GM18505 (cell line): ENCODE data around the gene LRRC75A.

Experiments used
- ATAC-seq: cut with Tn5 transposase; IDR thresholded peaks from one replicate; pipeline ENCODE4 v1.9.1; 2021; ENCODE audit not compliant: unreplicated experiment
- POLR2A ChIP-seq: IDR thresholded peaks from 4 replicates; pipeline ENCODE4 v1.6.1; 2011; ENCODE audit warnings: borderline replicate concordance; ENCODE audit not compliant: insufficient read depth, insufficient read length; ENCODE audit errors: extremely low read depth

Gene LRRC75A

DNA sequence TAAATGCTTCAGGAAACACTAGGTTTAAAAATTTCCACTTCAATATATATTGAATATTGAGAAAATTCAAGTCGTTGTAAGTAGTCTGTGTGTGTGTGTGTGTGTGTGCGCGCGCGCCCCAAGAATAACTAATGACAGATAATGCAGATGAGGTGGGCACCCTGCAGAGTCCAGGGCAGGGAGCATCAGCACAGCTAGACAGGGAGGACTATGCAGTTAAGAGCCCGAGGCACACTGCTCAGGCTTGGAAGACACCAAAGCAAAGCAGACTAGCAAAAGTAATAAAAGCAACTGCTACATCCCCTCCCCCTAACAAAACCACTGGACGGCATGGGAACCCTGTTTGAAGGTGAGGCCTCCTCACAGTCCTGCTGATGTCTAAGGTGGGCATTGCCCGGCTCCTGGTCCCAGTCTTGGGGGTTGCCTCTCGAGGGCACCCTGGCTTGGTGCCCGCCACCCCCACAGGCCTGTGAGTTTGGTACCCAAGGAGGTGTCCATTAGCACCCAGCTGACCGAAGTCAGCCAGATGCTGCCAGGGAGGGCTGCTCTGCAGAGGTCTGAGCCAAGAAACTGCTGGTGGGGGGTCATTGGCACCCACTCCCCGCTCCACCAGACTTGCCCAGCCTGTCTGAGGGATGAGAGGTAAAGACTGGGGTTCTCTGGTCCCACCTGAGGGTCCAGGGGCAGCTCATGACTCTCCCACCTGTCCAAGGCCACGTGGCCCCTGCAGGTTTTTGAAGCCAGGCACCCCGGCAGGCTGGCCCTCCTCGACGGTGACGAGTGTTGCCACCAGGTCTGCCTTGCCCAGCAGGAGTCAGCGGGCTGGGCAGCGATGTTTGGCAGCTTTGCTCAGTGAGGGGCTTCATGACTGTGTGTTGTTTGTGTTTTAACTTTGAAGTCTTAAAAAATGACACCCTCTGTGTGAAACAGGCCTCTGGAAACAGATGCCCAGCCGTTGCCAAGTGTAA, 18.7 kb downstream of the LRRC75A start:
- ATAC-seq, result no peak
- TF ChIP-seq POLR2A, result no peak

DNA sequence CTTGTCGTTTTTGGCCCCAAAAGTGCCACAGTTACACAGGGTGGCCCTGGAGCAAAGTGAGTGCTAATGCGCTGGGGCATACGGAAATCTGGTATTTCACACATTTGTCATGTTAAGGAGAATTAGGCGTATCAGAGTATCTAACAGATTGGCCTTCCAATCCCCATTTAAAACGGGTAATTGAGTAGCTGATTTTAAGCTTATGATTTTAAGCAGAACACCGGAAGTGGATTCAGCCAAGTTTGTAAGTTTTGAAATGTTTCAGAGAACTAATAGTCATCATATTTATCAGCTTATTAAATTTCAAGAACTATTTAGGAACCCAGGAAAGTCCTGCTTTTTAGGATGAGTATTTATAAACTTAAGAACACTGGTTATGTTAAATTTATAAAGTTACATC, 19.5 kb downstream of the LRRC75A start:
- no peak for ATAC-seq
- TF ChIP-seq POLR2A, result no peak

DNA sequence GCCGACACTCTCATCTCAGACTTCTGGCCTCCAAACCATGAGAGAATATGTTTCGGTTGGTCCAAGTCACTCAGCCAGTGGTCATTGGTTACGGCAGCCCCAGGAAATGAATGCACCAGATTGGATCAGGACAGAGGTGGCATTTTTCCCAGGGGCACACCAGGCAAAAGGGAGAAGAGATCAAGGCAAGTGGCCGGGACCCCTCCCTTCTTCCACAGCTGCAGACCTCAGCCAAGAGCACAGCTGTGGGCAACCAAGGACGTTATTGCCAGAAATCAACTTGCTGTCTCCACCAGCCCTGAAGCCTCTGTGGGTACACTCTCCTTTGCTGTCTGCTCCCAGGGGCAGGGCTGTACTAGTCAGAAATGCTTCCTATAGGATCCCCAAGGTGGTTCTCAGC, 20.7 kb downstream of the LRRC75A start:
- no peak for TF ChIP-seq POLR2A
- no peak for ATAC-seq

DNA sequence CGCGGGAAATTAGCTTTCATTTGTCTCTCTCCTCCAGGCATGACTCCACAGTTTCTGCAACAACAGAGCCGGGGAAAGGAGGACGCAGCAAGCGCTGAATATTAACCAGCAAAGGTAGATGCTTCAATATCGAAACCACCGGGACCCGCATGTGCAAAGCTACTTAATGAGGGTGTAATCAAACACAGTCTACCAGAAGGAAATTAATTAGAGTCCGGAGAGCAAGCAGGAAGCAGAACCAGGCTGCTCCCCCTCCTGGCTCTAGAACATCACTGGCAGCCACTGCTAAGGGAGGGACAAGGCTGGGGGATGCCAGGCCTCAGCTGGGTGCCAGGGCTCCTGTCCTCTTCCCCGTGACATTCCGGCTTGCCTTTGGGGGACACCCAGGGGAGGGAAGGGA, 21.7 kb downstream of the LRRC75A start:
- no peak for ATAC-seq
- TF ChIP-seq POLR2A, result no peak

DNA sequence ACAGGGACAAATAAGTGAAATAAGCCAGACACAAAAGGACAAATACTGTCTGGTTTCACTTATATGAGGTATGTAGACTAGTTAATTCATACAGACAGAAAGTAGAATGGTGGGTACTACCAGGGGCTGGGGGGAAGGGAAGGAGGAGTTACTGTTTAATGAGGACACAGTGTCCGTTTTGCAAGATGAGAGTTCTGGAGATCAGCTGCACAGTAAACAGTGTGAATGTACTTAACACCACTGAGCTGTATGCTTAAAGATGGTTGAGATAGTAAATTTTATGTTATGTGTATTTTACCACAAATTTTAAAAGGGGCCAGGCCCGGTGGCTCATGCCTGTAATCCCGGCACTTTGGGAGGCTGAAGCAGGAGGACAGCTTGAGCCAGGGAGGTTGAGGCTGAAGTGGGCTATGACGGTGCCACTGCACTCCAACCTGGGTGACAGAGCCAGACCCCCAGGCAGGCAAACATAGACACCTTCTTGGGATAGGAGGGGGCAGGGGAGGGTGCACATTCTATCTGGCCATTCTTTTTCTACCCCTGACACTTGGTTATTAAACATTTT, 23.5 kb downstream of the LRRC75A start:
- no peak for ATAC-seq
- TF ChIP-seq POLR2A, result no peak

DNA sequence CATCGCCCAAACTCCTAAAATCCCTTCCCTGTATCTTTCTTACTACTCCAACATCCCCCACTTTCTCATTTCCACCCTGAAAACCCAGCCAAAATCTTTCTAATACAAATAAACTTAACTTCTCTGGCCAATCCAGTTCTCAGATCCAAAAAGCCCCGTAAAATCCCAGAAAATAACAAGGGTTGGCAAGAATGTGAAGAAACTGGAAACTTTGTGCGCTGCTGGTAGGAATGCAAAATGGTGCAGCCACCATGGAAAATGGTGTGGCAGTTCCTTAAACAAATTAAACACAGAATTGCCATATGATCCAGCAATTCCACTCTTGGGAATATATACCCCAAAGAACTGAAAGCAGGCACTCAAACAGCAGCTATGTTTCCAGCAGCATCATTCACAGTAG, 24.1 kb downstream of the LRRC75A start:
- no peak for ATAC-seq
- no peak for TF ChIP-seq POLR2A

DNA sequence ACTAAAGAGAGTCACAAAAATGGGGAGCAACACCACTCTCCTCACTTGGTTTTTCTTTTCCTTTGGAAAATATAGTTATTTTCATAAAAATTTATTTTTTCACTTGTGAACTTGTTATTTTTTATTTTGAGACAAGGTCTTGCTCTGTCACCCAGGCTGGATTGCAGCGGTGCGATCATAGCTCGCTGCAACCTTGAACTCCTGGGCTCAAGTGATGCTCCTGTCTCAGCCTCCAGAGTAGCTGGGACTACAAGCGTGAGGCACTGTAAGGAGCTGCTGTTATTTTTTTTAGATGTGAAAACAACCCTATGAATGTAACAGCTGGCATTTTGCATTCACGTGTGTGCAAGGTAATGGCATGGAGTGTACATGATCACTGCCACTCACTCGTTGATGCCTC, 24.9 kb downstream of the LRRC75A start:
- ATAC-seq, result no peak
- TF ChIP-seq POLR2A, result no peak

DNA sequence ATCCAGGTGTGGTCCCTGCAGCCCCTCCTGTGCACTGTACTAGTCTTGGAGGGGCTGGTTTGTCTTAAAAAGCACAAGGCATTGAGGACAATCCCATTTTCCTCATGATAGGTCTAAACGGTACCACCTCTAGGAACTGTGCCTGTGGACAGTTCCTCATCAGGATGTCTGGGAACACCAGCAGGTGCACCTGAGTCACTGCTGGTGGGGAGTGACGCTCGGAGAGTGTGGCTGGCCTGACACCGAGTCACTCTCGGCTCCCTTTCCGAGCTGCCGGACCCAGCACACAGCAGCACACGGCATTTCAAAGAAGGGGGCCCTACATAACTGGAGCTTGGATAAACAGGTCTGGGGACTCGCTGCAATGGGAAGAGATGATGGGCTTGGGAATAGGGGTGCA, 25.6 kb downstream of the LRRC75A start:
- TF ChIP-seq POLR2A, result no peak
- ATAC-seq, result no peak

DNA sequence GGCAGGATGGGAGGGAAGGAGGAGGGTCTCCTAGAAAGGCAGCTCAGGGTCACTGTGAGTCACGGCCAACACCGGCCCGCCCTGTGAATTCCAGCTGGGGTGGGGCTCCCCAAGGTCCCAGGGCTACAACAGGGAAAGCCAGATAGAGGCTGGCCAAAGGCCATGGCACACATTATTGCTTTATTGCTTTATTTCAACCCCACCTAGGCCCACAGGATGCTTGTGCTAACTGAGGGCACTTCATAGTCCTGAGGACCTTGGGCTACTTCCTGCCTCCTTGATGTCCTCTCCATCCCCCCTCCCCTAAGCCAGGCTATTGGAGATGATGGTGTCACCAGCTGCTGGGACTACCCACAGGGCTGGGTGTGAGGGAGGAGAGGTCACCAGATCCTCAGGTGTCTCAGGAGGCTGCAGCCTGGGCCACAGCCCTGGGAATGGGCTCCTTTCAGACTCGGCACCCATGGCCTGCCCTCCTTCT, 26.1 kb downstream of the LRRC75A start:
- TF ChIP-seq POLR2A, result no peak
- ATAC-seq, result no peak

DNA sequence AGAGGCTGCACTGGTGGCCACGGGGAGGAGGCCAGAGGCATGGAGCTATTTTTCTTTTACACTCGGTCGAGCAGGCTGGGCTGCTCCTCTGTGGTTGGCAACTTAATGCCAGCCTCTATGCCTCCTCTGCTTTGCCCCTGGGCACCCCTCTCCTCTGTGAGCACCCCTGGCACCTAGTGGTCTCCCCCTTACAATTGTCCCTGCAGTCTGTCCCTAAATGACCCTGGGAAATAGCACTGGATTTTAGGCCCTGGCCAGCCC, 27.0 kb downstream of the LRRC75A start:
- no peak for ATAC-seq
- no peak for TF ChIP-seq POLR2A

DNA sequence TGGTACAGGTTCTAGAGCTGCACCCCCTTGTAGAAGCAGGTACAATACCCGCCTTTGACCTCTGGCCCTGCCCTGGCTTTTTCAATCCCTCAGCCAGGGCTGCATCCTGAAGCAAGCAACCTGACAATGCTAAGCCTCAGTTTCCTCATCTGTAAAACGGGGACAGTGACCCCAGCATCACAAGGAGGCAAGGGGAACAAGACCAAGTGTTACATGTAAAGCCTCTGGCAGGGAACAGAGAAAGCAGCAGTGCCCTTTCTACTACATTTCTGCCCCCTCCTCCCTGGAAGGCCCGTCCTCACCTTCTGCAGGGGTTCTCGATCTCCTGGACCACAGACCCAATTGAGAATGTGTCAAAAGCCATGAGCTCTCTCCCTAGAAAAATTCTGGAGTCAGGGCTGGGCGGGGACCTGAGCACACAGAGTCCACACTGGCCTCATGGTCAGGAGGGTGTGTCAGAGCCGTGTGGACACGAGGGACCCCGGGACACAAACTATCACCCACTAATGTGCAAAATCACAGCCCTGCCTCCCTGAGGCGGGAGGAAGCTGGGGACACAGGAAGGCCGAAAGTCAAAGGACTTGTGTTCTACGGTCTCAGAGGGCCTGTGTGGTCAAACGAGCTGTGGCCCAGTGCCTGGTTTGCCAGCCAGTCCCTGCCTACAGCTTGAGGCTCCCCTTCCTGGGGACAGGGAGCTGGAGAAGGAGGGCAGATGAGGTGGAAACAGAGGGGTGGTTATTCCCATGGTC, 27.5 kb downstream of the LRRC75A start:
- ATAC-seq, result no peak
- TF ChIP-seq POLR2A, result no peak

DNA sequence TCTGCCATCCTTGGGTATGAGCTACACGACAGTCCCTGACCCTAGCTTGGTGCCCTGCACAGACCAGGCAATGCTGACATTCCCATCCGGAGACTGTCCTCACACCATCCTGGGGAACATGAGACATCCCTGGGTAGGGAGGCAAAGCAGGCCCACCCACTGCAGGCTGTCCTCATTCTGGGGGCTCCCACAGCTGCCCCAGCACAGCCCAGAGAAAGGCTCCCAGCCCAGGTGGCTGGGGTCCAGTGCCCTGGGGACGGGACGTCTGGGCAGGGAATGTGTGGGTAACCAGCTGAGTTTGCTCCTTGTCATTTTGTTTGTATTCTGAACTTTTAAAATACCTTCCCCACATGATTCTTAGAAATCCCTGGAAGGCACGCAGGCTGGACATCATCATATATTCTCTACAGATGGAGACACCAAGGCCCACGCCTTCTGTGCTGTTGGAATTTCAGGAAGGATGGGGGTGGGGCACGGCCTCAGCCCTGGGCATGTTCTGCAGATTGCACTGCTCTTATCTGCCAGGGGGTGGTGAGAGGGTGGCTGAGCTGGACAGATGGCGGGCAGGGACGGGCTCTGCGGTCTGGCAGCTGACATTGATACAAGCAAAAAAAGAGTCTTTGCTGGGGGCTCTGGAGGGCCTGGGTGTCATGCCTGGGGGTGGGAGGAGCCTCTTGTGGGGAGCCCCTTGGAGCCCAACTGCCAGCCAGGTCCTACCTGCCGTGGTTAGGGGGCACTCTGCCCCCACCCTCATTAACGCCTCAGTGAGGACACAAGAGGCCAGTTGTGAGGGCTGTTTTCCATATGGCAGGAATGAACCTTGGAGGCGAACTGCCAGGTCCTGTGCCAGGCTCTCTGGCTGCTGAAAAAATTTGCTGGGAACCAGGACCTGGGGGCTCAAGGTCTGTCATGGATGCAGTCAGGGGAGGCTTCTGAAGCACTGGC, 28.4 kb downstream of the LRRC75A start:
- ATAC-seq, result no peak
- TF ChIP-seq POLR2A, result no peak
